H4 (cell line): ENCODE data around the gene OR2A7. TPM values are rescaled to one million over a fixed set of nuclear protein-coding genes. Genes with fewer than 3 reads are reported as not detected.
"Not testable (repeated sequence)": the region's sequence is repeated elsewhere in the genome, so short reads cannot be mapped to it uniquely, and the experiment has no call there.

Source experiments
- DNase-seq: peaks from one replicate; pipeline ENCODE4 v3.0.0-alpha.2; 2015; ENCODE audit warnings: low spot score
- total RNA-seq: library from RNA; depleted of rRNA; stranded (reverse); fragments of >200 nt; shearing (Covaris generic); gene quantifications from 2 replicates; pipeline ENCODE4 v1.2.3, GENCODE V29; 2014; rRNA removed

The OR2A7 gene
- total RNA-seq = not detected in 2 replicates

- DNase-seq = not testable (repeated sequence)
Measured at GRCh38 chr7:144264692-144265091, at the start of gene OR2A7. Gene OR2A7, minus strand, starts transcription at chr7:144264792. Its CDS starts 5,164 bp downstream, at chr7:144259628.

- not testable (repeated sequence) for DNase-seq
Measured at GRCh38 chr7:144311872-144312469, 47.4 kb upstream of the OR2A7 start, which contains the start of gene OR2A1. Gene OR2A1, plus strand, starts transcription at chr7:144312419. Its CDS starts 5,706 bp downstream, at chr7:144318125.

- not testable (repeated sequence) for DNase-seq
Measured at GRCh38 chr7:144311218-144311617, 46.6 kb upstream of the OR2A7 start.

GRCh38 chr7:144309702-144310101, 45.1 kb upstream of the OR2A7 start:
- not testable (repeated sequence) for DNase-seq

GRCh38 chr7:144305156-144305555, 40.6 kb upstream of the OR2A7 start:
- not testable (repeated sequence) for DNase-seq

- not testable (repeated sequence) for DNase-seq
Measured at GRCh38 chr7:144303607-144304006, 39.0 kb upstream of the OR2A7 start.

GRCh38 chr7:144302578-144303303, 38.1 kb upstream of the OR2A7 start:
- DNase-seq = not testable (repeated sequence)

GRCh38 chr7:144293794-144294499, 29.4 kb upstream of the OR2A7 start:
- DNase-seq = not testable (repeated sequence)

GRCh38 chr7:144292384-144293161, 28.0 kb upstream of the OR2A7 start:
- not testable (repeated sequence) for DNase-seq

- DNase-seq = peak; percentile 8
Measured at GRCh38 chr7:144291607-144292006, 27.0 kb upstream of the OR2A7 start.

GRCh38 chr7:144287171-144287784, 22.7 kb upstream of the OR2A7 start:
- DNase-seq = not testable (repeated sequence)

- not testable (repeated sequence) for DNase-seq
Measured at GRCh38 chr7:144283716-144284115, 19.1 kb upstream of the OR2A7 start.

GRCh38 chr7:144282490-144282889, 17.9 kb upstream of the OR2A7 start:
- not testable (repeated sequence) for DNase-seq

- not testable (repeated sequence) for DNase-seq
Measured at GRCh38 chr7:144281981-144282380, 17.4 kb upstream of the OR2A7 start.

- DNase-seq = not testable (repeated sequence)
Measured at GRCh38 chr7:144280010-144280409, 15.4 kb upstream of the OR2A7 start.

- not testable (repeated sequence) for DNase-seq
Measured at GRCh38 chr7:144275281-144275680, 10.7 kb upstream of the OR2A7 start.

- not testable (repeated sequence) for DNase-seq
Measured at GRCh38 chr7:144269188-144269587, 4.6 kb upstream of the OR2A7 start, which contains the start of gene CTAGE8. Gene CTAGE8, minus strand, starts transcription at chr7:144269288. Its CDS starts 38 bp downstream, at chr7:144269250.

GRCh38 chr7:144262128-144262527, 2.5 kb downstream of the OR2A7 start:
- DNase-seq = not testable (repeated sequence)

- DNase-seq = not testable (repeated sequence)
Measured at GRCh38 chr7:144259067-144259466, 5.5 kb downstream of the OR2A7 start.

GRCh38 chr7:144256112-144256511, 8.5 kb downstream of the OR2A7 start:
- peak; percentile 9 for DNase-seq

- DNase-seq = peak; percentile 2
Measured at GRCh38 chr7:144255471-144255897, 9.1 kb downstream of the OR2A7 start.
